HT1080 (cell line): Measurements from ENCODE around the gene TSEN54. TPM values are rescaled to one million over a fixed set of nuclear protein-coding genes. Genes with fewer than 3 reads are reported as not detected.
"Not testable (repeated sequence)": the region's sequence is repeated elsewhere in the genome, so short reads cannot be mapped to it uniquely, and the experiment has no call there.

Experiments
- DNase-seq: peaks from one replicate; pipeline ENCODE4 v3.0.0-alpha.2; 2015; ENCODE audit warnings: low read depth
- polyA plus RNA-seq, 2 experiments: library from polyadenylated mRNA; depleted of rRNA; stranded (reverse); fragments of >200 nt; gene quantifications; 2 replicates each; pipeline ENCODE4 v1.2.3, GENCODE V29; 2015
- total RNA-seq: library from RNA; depleted of rRNA; stranded (reverse); fragments of >200 nt; shearing (Covaris generic); gene quantifications from 2 replicates; pipeline ENCODE4 v1.2.3, GENCODE V29; 2014; rRNA removed

TSEN54 gene
- 35.9 and 38.8 TPM in 2 replicates for total RNA-seq
- polyA plus RNA-seq (2015; cell fraction: cytosol; rRNA removed), result 13.4 and 19.3 TPM in 2 replicates
- polyA plus RNA-seq (2015; cell fraction: nucleus; rRNA removed), result 23.2 and 39.4 TPM in 2 replicates

- peak; percentile 82 for DNase-seq
These were observed at the start of gene TSEN54 for GRCh38 chr17:75516255-75516618. Gene TSEN54 (plus strand): TSS chr17:75516528. CDS start chr17:75516561, 33 bp downstream.

GRCh38 chr17:75468291-75468754 lies 48.0 kb upstream of the TSEN54 start:
- no peak for DNase-seq

- DNase-seq, result no peak
These were observed 47.5 kb upstream of the TSEN54 start for GRCh38 chr17:75468779-75469373.

- DNase-seq, result no peak
These were observed 45.1 kb upstream of the TSEN54 start for GRCh38 chr17:75471207-75471606.

GRCh38 chr17:75472119-75472518 lies 44.2 kb upstream of the TSEN54 start:
- DNase-seq, result no peak

- no peak for DNase-seq
These were observed 43.1 kb upstream of the TSEN54 start for GRCh38 chr17:75473246-75473645.

- no peak for DNase-seq
These were observed 41.6 kb upstream of the TSEN54 start for GRCh38 chr17:75474736-75475135.

- no peak for DNase-seq
These were observed 41.0 kb upstream of the TSEN54 start for GRCh38 chr17:75475144-75475835.

GRCh38 chr17:75475851-75476250 lies 40.5 kb upstream of the TSEN54 start:
- DNase-seq, result no peak

- no peak for DNase-seq
These were observed 40.1 kb upstream of the TSEN54 start for GRCh38 chr17:75476271-75476671.

GRCh38 chr17:75476752-75477489 lies 39.4 kb upstream of the TSEN54 start:
- no peak for DNase-seq

- not testable (repeated sequence) for DNase-seq
These were observed 38.9 kb upstream of the TSEN54 start for GRCh38 chr17:75477490-75477862.

- DNase-seq, result no peak
These were observed 37.8 kb upstream of the TSEN54 start for GRCh38 chr17:75478508-75478907.

GRCh38 chr17:75480281-75480680 lies 36.0 kb upstream of the TSEN54 start:
- DNase-seq, result no peak

- no peak for DNase-seq
These were observed 34.9 kb upstream of the TSEN54 start for GRCh38 chr17:75481194-75482068.

GRCh38 chr17:75482098-75482942 lies 34.0 kb upstream of the TSEN54 start:
- DNase-seq, result no peak

GRCh38 chr17:75485688-75486087 lies 30.6 kb upstream of the TSEN54 start:
- DNase-seq, result no peak

- no peak for DNase-seq
These were observed 30.2 kb upstream of the TSEN54 start for GRCh38 chr17:75486151-75486550.

GRCh38 chr17:75486951-75487350 lies 29.4 kb upstream of the TSEN54 start:
- DNase-seq, result no peak

GRCh38 chr17:75487351-75488070 lies 28.8 kb upstream of the TSEN54 start:
- peak; percentile 54 for DNase-seq
